H9 (cell line): ENCODE measurements around the gene CXCR2. TPM values are rescaled to one million over a fixed set of nuclear protein-coding genes. Genes with fewer than 3 reads are reported as not detected.
"Not testable (repeated sequence)": the region's sequence is repeated elsewhere in the genome, so short reads cannot be mapped to it uniquely, and the experiment has no call there.

Experiments
- DNase-seq: peaks from one replicate; pipeline ENCODE4 v3.0.0-alpha.2; 2017
- H2AFZ ChIP-seq: one replicate; pipeline ENCODE4 v1.6.1; 2013; ENCODE audit warnings: mild to moderate bottlenecking, low read length, control low read depth, moderate library complexity
- H2AK5ac ChIP-seq: 2 replicates; pipeline ENCODE4 v1.6.1; 2013; ENCODE audit warnings: low read length, control low read depth, mixed read lengths; ENCODE audit not compliant: insufficient read length
- H2BK120ac ChIP-seq: one replicate; pipeline ENCODE4 v1.6.1; 2013; ENCODE audit warnings: low read depth, mild to moderate bottlenecking, low read length, control low read depth, inconsistent platforms; ENCODE audit not compliant: poor library complexity, severe bottlenecking
- H2BK12ac ChIP-seq: 2 replicates; pipeline ENCODE4 v1.6.1; 2013; ENCODE audit warnings: low read length, control low read depth, mixed read lengths, low read depth; ENCODE audit not compliant: insufficient read length
- H2BK15ac ChIP-seq: 2 replicates; pipeline ENCODE4 v1.6.1; 2013; ENCODE audit warnings: low read depth, low read length, control low read depth
- H2BK20ac ChIP-seq: one replicate; pipeline ENCODE4 v1.6.1; 2013; ENCODE audit warnings: low read depth, mild to moderate bottlenecking, low read length, control low read depth, inconsistent platforms; ENCODE audit not compliant: poor library complexity, severe bottlenecking
- H2BK5ac ChIP-seq: 2 replicates; pipeline ENCODE4 v1.6.1; 2013; ENCODE audit warnings: low read length, control low read depth, mixed read lengths; ENCODE audit not compliant: insufficient read length
- H3K14ac ChIP-seq: 2 replicates; pipeline ENCODE4 v1.6.1; 2013; ENCODE audit warnings: low read length, control low read depth; ENCODE audit not compliant: insufficient read depth
- H3K18ac ChIP-seq: 2 replicates; pipeline ENCODE4 v1.6.1; 2013; ENCODE audit warnings: low read depth, mild to moderate bottlenecking, mixed read lengths, low read length, control low read depth; ENCODE audit not compliant: insufficient read length
- H3K23ac ChIP-seq: 2 replicates; pipeline ENCODE4 v1.6.1; 2013; ENCODE audit warnings: low read length, control low read depth, mixed read lengths, low read depth; ENCODE audit not compliant: insufficient read length
- H3K23me2 ChIP-seq: 2 replicates; pipeline ENCODE4 v1.6.1; 2013; ENCODE audit warnings: low read depth, mild to moderate bottlenecking, mixed read lengths, low read length, control low read depth; ENCODE audit not compliant: insufficient read length, poor library complexity, severe bottlenecking
- H3K27ac ChIP-seq: 2 replicates; pipeline ENCODE4 v1.5.1; 2013; ENCODE audit warnings: low read length, control low read depth, mixed read lengths, low read depth; ENCODE audit not compliant: insufficient read length
- H3K27me3 ChIP-seq: 2 replicates; pipeline ENCODE4 v1.6.1; 2013; ENCODE audit warnings: low read length, control low read depth, inconsistent platforms; ENCODE audit not compliant: insufficient read depth
- H3K4ac ChIP-seq: 2 replicates; pipeline ENCODE4 v1.6.1; 2013; ENCODE audit warnings: low read depth, mild to moderate bottlenecking, control low read depth, inconsistent platforms, low read length, moderate library complexity
- H3K4me1 ChIP-seq: 2 replicates; pipeline ENCODE4 v1.6.1; 2013; ENCODE audit warnings: low read length, control low read depth, inconsistent platforms; ENCODE audit not compliant: insufficient read depth
- H3K4me2 ChIP-seq: 2 replicates; pipeline ENCODE4 v1.6.1; 2013; ENCODE audit warnings: low read length, control low read depth, mixed read lengths; ENCODE audit not compliant: insufficient read length, insufficient read depth
- H3K56ac ChIP-seq: 2 replicates; pipeline ENCODE4 v1.6.1; 2013; ENCODE audit warnings: low read depth, mild to moderate bottlenecking, mixed read lengths, low read length, control low read depth; ENCODE audit not compliant: insufficient read length
- H3K79me1 ChIP-seq: 2 replicates; pipeline ENCODE4 v1.6.1; 2013; ENCODE audit warnings: low read depth, mild to moderate bottlenecking, moderate library complexity, low read length, control low read depth, inconsistent platforms; ENCODE audit not compliant: insufficient read depth, poor library complexity, severe bottlenecking
- H3K79me2 ChIP-seq: 2 replicates; pipeline ENCODE4 v1.6.1; 2013; ENCODE audit warnings: low read length, control low read depth, inconsistent platforms; ENCODE audit not compliant: insufficient read depth
- H3K9ac ChIP-seq: 2 replicates; pipeline ENCODE4 v1.6.1; 2013; ENCODE audit warnings: low read length, control low read depth, mixed read lengths; ENCODE audit not compliant: insufficient read length; ENCODE audit errors: extremely low read depth
- H3K9me3 ChIP-seq: one replicate; pipeline ENCODE4 v1.6.1; 2013; ENCODE audit warnings: low read depth, low read length, inconsistent platforms; ENCODE audit not compliant: control insufficient read depth
- H3T11ph ChIP-seq: one replicate; pipeline ENCODE4 v1.6.1; 2013; ENCODE audit warnings: mild to moderate bottlenecking, low read length, control low read depth, inconsistent platforms
- H4K20me1 ChIP-seq: one replicate; pipeline ENCODE4 v1.6.1; 2013; ENCODE audit not compliant: control insufficient read depth, insufficient read length, insufficient read depth
- H4K5ac ChIP-seq: 2 replicates; pipeline ENCODE4 v1.6.1; 2013; ENCODE audit warnings: low read depth, mild to moderate bottlenecking, mixed read lengths, low read length, control low read depth; ENCODE audit not compliant: insufficient read length
- H4K8ac ChIP-seq: replicated peaks from 2 replicates; pipeline ENCODE4 v1.6.1; 2013; ENCODE audit warnings: low read length, control low read depth, mixed read lengths, low read depth; ENCODE audit not compliant: insufficient read length
- H4K91ac ChIP-seq: 2 replicates; pipeline ENCODE4 v1.6.1; 2013; ENCODE audit warnings: low read depth, mild to moderate bottlenecking, moderate library complexity, mixed read lengths, low read length, control low read depth; ENCODE audit not compliant: insufficient read length
- H3K27ac Mint-ChIP-seq, 3 experiments: 2 replicates in 2 of 3; 3 replicates in 1 of 3; pipeline ENCODE4 v1.8.0; 2020 to 2021; ENCODE audit warnings: mixed read lengths in 3 of 3, mild to moderate bottlenecking in 1 of 3, moderate library complexity in 1 of 3
- H3K27me3 Mint-ChIP-seq: 2 replicates; pipeline ENCODE4 v1.8.0; 2021; ENCODE audit warnings: low read depth, mild to moderate bottlenecking, moderate library complexity, mixed read lengths
- H3K36me3 Mint-ChIP-seq, 3 experiments: 2 replicates in 2 of 3; 3 replicates in 1 of 3; pipeline ENCODE4 v1.8.0; 2020 to 2021; ENCODE audit warnings: low read depth in 3 of 3, mixed read lengths in 3 of 3; ENCODE audit not compliant: insufficient read depth in 1 of 3
- H3K4me1 Mint-ChIP-seq, 2 experiments: 2 replicates each; pipeline ENCODE4 v1.8.0; 2020; ENCODE audit warnings: mixed read lengths in 2 of 2
- H3K4me3 Mint-ChIP-seq, 2 experiments: 2 replicates in 1 of 2; 3 replicates in 1 of 2; pipeline ENCODE4 v1.8.0; 2020 to 2021; ENCODE audit warnings: mild to moderate bottlenecking in 2 of 2, mixed read lengths in 2 of 2, moderate library complexity in 1 of 2
- H3K9me3 Mint-ChIP-seq, 2 experiments: 2 replicates in 1 of 2; 3 replicates in 1 of 2; pipeline ENCODE4 v1.8.0; 2020; ENCODE audit warnings: mild to moderate bottlenecking in 2 of 2, mixed read lengths in 2 of 2, moderate library complexity in 1 of 2
- WGBS: extraction: QIAGEN DNeasy Blood & Tissue Kit; methylation state at CpG from one replicate; pipeline ENCODE4 v1.1.7; 2013; ENCODE audit warnings: missing lambda C conversion rate, low lambda C conversion rate, mixed read lengths; ENCODE audit not compliant: insufficient read length; ENCODE audit errors: extremely low coverage; 5-methylcytosine and 5-hydroxymethylcytosine counted together
- total RNA-seq: library from RNA; stranded (reverse); gene quantifications from 2 replicates; pipeline ENCODE4 v1.2.1, GENCODE V29; 2021
- TF ChIP-seq, protein P1 (sequence below): fragments of 200-600 bp; sonication (generic); conservative IDR thresholded peaks from 3 replicates; pipeline ENCODE4 v1.8.0; 2021; ENCODE audit warnings: antibody characterized with exemption, mild to moderate bottlenecking

CXCR2 gene
- total RNA-seq, 1 experiment from 2014 or later: 0.59 TPM

DNA sequence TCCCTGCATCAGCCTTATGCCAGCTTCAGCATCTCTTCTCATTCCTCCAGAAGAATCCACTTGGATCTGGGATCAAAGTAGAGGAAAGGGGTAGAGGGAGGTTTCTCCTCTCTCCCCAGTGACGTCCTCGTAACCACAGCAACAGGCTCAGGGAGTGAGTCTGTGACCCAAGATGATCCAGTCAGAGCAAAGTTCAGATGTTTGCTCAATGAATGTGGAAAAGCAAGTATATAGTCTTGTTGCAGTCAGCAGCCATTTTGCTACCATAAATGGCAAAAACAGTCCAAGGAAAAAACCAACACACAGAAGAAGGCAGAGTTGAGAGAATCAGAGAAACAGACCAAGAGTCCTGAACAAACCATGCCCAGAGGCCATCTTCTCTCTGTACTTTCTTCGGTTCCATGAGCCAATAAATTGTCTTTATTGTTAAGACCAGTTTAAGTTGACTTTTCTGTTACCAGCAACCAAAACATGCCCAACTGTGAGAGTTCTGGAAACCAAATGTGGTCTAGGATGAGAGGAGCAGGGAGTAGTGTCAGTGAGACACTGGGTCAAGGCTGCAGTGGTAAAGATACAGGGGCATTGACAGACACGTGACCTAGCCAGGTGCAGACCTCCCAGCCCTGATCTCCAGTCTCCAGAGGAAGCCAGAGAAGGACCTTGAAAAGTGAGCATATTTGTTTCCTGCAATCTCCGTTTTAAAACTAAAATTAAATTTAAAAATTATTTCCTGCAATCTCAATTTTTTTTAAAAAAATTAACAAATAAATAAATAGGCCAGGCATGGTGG is 44.1 kb downstream of the CXCR2 start:
- Histone ChIP-seq H2AK5ac (no peak overlapping the region), H3K9ac (no peak overlapping the region), H4K8ac (no peak overlapping the region), H3K18ac (no peak overlapping the region), H2AFZ (no peak overlapping the region), H3K14ac (no peak overlapping the region), H3K79me2 (no peaks in the 10 kb centered on the region), H4K20me1 (no peaks in the 10 kb centered on the region), H2BK5ac (no peak overlapping the region), H3K4ac (no peak overlapping the region), H3K27me3 (no peaks in the 10 kb centered on the region), H3K4me1 (peaks cover 2% of the 10 kb centered on the region; the same call in 1 of the 2 replicates), H3K27ac (no peak overlapping the region), H3K23ac (no peak overlapping the region), H3K4me2 (no peak overlapping the region), H2BK120ac (no peak overlapping the region), H3K9me3 (no peaks in the 10 kb centered on the region), H3T11ph (no peak overlapping the region), H3K56ac (no peak overlapping the region), H2BK12ac (no peak overlapping the region), H4K5ac (no peak overlapping the region), H3K23me2 (no peaks in the 10 kb centered on the region), H2BK15ac (no peak overlapping the region), H3K79me1 (no peaks in the 10 kb centered on the region), H4K91ac (no peak overlapping the region), H2BK20ac (no peak overlapping the region)
- WGBS: no CpG with 5 or more reads among the region's 5 CpGs
- peaks cover 6 to 12% of the 10 kb centered on the region in 2 experiments for H3K4me1 Mint-ChIP-seq
- H3K9me3 Mint-ChIP-seq: no peaks in the 10 kb centered on the region
- no peak overlapping the region for H3K27ac Mint-ChIP-seq
- no peaks in the 10 kb centered on the region for H3K36me3 Mint-ChIP-seq
- H3K27me3 Mint-ChIP-seq: peaks cover 11% of the 10 kb centered on the region
- no peak overlapping the region for H3K4me3 Mint-ChIP-seq
- TF ChIP-seq, protein P1, sequence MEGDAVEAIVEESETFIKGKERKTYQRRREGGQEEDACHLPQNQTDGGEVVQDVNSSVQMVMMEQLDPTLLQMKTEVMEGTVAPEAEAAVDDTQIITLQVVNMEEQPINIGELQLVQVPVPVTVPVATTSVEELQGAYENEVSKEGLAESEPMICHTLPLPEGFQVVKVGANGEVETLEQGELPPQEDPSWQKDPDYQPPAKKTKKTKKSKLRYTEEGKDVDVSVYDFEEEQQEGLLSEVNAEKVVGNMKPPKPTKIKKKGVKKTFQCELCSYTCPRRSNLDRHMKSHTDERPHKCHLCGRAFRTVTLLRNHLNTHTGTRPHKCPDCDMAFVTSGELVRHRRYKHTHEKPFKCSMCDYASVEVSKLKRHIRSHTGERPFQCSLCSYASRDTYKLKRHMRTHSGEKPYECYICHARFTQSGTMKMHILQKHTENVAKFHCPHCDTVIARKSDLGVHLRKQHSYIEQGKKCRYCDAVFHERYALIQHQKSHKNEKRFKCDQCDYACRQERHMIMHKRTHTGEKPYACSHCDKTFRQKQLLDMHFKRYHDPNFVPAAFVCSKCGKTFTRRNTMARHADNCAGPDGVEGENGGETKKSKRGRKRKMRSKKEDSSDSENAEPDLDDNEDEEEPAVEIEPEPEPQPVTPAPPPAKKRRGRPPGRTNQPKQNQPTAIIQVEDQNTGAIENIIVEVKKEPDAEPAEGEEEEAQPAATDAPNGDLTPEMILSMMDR: no peak
- DNase-seq: no peak

DNA sequence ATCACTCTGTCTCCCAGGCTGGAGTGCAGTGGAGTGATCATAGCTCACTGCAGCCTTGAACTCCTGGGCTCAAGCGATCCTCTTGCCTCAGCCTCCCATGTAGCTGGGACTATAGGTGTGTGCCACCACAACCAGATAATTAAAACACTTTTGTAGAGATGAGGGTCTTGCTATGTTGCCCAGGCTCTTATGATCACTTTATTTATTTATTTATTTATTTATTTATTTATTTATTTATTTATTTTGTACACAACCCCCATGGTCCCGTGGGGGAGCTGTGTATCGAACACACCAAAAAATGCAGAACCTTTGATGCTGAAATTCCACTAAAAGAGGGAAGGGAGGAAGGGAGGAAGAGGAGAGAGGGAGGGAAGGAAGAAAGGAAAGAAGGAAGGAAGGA is 45.9 kb downstream of the CXCR2 start:
- H4K20me1 ChIP-seq, H3K36me3 Mint-ChIP-seq, H3K27me3 ChIP-seq, H3K4ac ChIP-seq, H3K4me3 Mint-ChIP-seq, H3K79me1 ChIP-seq, H3K27me3 Mint-ChIP-seq, H3K14ac ChIP-seq, H3K18ac ChIP-seq, DNase-seq, H2BK20ac ChIP-seq, H2BK15ac ChIP-seq, H3K27ac Mint-ChIP-seq, H3T11ph ChIP-seq, H3K23ac ChIP-seq, H3K79me2 ChIP-seq, H3K23me2 ChIP-seq, H3K9me3 ChIP-seq, H2BK5ac ChIP-seq, H3K4me2 ChIP-seq, H3K9me3 Mint-ChIP-seq, H3K4me1 ChIP-seq, H3K56ac ChIP-seq, H4K5ac ChIP-seq, H3K9ac ChIP-seq, H4K91ac ChIP-seq, H2AK5ac ChIP-seq, H4K8ac ChIP-seq, H2BK120ac ChIP-seq, H3K27ac ChIP-seq, H2BK12ac ChIP-seq, H2AFZ ChIP-seq: not testable (repeated sequence)
- peaks cover 6 to 12% of the 10 kb centered on the region in 2 experiments for H3K4me1 Mint-ChIP-seq
- WGBS: no CpG with 5 or more reads among the region's 3 CpGs
